Measurements from ENCODE around the gene FBXO40.

- TF ChIP-seq POLR2A (IDR thresholded peaks at IDR 0.05), result no peak
- TF ChIP-seq, protein P1, sequence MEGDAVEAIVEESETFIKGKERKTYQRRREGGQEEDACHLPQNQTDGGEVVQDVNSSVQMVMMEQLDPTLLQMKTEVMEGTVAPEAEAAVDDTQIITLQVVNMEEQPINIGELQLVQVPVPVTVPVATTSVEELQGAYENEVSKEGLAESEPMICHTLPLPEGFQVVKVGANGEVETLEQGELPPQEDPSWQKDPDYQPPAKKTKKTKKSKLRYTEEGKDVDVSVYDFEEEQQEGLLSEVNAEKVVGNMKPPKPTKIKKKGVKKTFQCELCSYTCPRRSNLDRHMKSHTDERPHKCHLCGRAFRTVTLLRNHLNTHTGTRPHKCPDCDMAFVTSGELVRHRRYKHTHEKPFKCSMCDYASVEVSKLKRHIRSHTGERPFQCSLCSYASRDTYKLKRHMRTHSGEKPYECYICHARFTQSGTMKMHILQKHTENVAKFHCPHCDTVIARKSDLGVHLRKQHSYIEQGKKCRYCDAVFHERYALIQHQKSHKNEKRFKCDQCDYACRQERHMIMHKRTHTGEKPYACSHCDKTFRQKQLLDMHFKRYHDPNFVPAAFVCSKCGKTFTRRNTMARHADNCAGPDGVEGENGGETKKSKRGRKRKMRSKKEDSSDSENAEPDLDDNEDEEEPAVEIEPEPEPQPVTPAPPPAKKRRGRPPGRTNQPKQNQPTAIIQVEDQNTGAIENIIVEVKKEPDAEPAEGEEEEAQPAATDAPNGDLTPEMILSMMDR (IDR thresholded peaks at IDR 0.05 in 4 of 5, conservative IDR thresholded peaks at IDR 0.05 in 1 of 5), result no peak
Measured at GRCh38 chr3:121661376-121661775, 68.2 kb downstream of the FBXO40 start.
